CD4-positive, alpha-beta T cell treated with Interleukin-10 for 1 hour (primary cell): ENCODE measurements around the gene C19orf25.
A peak's percentile ranks its signal among the peaks of the same experiment; 100 is the strongest.
"Not testable (repeated sequence)": the region's sequence is repeated elsewhere in the genome, so short reads cannot be mapped to it uniquely, and the experiment has no call there.

Source experiments
- DNase-seq: peaks from one replicate; pipeline ENCODE4 v3.0.0-alpha.2; 2020

The C19orf25 gene

DNA sequence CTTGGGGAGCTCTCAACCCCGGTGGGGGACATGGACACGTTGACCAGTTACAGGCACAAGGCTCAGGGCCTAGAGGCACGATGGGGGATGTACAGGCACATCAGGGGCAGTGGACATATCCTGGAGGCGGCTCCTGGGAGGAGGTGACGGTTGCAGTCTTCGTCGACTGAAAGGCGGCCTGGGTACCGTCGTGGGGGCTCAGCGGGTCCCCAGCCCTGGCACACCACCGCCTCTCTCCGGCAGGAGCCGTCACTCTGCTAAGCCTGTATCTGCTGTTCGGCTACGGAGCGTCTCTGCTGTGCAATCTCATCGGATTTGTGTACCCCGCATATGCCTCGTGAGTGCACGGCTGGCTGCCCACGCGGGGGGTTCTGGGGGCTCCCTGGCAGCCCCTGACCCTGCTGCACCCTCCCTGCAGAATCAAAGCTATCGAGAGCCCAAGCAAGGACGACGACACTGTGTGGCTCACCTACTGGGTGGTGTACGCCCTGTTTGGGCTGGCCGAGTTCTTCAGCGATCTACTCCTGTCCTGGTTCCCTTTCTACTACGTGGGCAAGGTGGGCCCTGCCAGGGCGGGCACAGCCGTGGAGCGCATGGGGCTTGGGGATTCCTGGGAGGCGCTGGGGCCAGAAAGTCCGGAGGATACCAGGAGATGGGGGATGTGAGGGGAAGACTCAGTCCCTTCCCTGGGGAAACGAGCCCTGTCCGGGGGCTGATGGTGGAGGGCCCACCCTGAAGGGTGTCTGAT lies 16.2 kb upstream of the C19orf25 start:
- DNase-seq, result no peak

DNA sequence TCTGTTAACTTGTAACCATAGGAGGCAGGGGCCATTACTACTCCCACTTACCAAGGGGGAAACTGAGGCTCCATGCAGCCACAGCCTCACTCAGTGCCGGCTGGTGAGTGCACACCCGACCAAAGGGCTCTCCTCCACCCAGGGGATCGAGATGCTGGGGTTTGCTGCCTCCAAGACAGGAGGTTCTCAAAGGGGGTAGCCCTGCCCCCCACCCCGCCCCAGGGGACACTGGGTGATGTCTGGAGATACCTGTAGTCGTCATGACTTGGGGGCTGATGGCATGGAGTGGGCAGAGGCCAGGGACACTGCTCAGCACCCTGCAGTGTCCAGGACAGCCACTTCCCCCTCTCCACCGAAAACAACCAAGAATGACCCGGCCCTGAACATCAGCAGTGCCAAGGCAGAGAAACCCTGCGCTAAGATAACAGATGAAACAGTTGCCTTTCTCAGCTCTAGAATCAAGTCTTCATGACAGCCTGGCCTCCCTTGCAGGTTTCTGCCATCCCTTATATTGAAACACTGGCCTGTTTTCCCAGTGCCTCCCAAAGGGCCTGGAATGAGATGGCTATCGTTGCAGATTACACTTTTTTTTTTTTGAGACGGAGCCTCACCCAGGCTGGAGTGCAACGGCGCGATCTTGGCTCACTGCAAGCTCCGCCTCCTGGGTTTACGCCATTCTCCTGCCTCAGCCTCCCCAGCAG lies 15.2 kb upstream of the C19orf25 start:
- no peak for DNase-seq

DNA sequence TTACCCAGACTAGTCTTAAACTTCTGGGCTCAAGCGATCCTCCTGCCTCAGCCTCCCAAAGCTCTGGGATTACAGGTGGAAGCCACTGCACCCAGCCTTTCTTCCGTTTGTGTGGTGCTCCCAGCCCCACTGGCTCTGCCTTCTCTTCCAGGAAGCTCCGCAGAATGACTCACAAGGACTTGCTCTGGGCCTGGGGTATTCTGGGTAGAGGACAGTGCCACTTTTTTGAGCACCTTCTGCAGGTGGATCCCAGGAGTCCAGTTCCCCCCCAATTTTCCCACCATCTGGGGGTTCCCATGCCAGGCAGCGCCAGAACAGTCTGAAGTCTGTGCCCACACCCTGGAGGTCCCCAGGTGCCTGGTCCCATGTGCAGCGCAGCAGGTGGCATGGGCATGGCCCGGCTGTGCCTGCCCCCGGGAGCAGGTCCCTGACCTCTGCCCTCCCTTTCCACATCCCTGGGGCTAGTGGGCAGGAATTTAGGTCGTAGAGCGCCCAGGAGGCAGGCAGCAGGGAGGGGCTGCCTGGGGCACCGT lies 13.5 kb upstream of the C19orf25 start:
- no peak for DNase-seq

DNA sequence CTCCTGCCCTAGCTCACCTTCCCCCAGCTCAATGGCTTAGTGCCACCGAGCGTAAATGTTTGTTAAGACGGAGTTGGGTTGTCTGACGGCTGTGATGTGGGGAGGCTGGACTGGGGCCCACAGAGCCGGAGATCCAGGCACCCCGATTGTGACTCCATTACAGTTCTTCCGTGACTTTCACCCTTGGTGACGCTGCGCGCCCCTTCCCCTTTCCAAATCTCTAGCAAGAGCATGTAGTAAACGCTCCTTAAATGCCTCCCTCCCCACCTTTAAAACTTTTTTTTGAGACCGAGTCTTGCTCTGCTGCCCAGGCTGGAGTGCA lies 12.8 kb upstream of the C19orf25 start:
- DNase-seq, result no peak

DNA sequence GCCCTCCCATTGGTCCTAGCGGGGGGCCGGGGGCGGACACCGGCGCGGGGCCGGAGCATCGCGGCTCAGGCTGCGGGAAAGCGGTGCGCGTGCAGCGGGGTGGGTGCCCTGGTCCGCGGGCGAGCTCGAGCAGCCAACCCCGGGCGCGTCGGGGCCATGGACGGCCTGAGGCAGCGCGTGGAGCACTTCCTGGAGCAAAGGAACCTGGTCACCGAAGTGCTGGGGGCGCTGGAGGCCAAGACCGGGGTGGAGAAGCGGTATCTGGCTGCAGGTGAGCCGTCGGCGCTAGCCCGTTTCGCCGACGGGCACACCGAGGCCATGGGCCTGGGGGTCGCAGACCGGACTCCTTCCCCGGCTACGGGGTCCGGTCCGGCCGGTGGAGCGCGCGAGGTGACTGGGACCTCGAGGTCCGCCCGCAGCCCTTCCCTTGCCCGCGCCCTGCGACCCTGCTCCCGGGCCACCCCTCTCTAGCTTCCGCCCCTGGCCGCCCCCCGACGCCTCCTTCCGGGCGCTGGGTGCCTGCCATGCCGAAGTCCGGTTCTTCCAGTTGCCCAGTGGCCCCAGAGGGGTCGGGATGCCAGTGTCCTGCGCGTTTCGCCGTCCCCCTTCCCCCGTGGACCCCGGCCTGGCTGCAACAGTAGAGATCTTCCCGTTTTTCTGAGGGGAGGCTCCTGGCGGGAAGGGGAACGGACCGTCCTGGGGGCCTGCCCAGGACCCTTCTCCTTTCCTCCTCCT lies 12.3 kb upstream of the C19orf25 start, which contains the start of gene REEP6:
Gene REEP6, plus strand, starts transcription at position 68 of the 735 bp plus-strand sequence. Its CDS starts 89 bp downstream, at position 157.
- no peak for DNase-seq

DNA sequence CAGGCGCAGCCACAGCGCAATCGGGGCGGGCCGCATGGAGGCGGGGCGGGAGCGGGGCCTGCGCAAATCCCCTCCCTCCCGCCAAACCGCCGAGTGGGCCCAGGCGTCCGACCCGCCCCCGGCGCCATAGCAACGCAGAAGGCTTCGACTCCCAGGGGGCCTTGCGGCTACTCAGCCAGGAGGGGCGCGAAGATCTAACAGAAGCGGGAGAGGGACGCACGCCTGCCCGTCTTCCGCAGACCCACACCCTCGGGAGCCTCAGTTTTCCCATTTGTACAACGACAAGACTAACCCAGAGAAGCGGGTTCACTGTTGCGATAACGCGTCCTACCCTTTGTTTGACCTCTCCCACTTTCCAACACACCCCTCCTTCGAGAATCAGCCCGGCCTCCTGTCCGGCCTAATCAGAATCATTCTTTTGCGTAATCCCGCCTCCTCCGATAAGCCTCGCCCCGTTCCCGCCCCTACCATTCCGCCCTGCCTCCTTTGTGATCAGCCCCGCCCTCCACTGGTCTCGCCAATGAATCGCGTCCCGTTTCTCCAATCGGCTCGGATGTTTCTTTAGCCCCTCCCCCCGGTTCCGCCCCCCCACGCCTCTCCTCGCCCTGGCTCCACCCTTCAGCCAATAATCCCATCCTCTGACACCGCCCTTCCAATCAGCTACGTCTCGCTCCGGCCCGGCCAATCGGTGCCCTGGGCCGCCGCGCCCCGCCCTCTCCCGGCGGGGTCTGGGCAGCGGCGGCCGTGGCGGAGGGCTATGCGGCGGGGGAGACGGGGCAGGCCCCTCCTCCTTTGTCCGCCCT lies 11.5 kb upstream of the C19orf25 start, which contains the start of gene PCSK4:
Gene PCSK4, minus strand, starts transcription at position 40 of the 803 bp plus-strand sequence. Its CDS starts 4 bp downstream, at position 36.
- DNase-seq, result peak; percentile 99

DNA sequence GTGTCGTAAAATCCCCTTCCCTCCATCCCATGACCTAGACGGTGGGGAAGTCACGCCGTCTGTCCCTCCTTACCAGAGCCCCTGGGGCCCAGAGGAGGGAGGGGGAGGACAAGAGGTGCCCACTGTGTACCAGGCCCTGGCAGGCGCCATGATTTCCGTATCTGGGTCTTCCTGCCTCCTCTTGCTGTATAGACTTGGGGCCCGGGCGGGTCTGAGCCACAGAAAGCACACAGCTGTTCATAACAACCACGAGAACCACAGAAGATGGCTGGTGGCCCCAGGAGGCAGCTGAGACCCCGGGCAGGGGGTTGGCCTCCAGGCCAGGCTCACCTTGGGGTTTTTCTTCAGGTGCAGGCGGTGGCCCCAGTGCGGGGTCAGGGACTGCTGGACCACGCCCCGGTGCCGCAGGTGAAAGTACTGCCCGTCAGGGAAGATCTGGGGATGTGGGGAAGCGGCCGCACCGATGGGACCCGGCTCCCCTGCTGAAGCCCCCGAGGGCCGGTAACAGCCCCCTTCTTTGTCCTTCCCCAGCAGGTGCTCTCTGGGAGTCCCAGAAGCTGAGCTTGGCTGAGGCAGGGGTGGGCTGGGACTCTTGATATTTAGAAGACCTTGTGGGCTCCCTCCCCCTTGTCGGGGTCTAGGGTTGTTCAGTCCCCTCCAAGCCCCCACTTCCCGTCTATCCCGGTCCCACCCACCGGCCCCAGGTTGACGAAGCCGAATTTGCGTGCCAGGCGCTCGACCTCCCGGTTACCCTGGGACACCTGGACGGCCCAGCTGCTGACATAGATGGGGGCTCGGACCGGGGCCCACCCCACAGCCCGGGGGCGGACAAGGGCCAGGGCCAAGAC lies 10.7 kb upstream of the C19orf25 start:
- DNase-seq, result no peak

DNA sequence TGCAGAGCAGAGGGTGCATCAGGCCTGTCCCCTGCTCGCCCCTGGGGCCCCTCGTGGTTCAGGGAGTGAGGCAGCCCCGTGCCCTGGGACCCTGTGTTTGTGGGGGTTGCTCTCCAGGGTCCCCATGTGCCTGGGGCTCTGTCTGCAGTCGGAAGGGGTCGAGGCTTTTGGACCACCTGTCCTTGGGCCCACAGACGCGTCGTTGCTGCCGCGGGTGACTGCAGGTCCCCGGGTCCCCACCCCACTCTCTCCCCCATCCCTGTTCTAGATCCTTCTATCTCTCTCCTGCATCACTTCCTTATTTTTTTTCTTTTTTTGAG lies 9.2 kb upstream of the C19orf25 start:
- no peak for DNase-seq

DNA sequence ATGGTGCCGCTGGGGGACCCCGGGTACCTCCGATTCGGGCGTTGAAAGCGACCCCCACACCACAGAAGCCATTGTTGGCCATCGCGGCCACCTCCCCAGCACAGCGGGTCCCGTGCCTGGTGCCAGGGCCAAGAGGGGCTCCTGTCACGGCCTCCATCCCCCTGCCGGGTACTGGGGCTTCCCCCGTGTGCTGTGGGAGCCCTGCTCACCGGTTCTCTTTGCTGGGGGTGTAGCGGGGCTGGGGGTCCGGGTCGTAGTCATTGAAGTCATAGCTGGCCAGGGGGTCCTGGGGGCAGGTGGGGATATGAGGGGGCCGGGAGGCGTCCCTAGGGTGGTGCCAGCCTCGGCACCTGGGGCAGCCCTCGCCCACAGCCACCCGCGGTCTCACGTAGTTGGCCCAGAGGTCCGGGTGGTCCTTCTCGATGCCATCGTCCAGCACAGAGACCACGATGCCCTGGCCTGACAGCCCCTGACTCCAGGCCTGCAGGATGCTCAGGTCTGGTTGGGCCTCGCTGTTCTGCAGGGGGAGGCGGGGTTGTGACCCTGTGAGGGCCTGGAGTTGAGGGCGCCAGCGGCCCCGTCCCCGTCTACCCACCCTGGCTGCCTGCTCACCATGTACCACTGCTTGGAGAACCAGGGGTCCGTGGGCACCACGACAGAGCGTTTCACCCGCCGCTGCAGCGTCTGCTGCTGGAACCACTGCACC lies 8.7 kb upstream of the C19orf25 start:
- no peak for DNase-seq

DNA sequence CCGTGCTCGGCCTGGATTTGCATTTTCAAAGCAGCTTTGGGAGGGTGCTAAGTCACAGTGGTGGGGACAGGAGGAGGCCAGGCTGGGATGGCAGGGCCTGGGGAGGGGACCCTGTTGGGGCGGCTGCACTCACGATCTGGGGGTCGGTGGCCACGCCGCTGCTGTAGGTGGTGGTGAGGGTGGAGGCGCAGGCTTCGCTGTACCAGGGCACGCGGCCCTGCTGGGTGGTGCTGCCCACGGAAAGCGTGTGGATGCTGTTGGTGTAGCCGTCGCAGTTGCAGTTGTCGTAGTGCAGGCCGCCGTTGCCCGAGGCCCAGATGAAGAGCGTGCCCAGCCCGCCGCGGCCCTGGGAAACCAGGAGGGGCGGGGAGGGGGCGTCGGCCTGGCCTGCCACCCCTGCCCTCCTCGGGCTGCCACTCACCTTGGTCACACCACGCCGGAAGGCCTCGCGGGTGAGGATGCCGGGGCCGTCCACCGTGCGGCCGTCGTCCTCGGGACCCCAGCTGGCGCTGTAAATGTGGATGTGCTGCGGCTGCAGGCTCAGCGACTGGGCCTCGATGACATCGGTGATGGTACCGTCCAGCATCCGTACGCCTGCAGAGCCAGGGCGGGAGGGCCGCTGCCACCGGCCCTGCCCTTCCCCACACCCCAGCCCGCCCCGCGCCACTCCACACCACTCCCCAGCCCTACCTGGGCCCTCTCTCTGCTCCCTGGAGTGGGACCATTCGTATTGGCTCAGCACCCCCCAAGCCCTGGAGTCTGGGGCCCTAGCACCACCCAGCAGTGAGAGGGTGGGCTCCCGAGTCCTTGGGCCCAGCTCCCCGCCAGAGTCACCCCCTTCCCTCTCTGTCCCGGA lies 7.9 kb upstream of the C19orf25 start:
- DNase-seq, result no peak

DNA sequence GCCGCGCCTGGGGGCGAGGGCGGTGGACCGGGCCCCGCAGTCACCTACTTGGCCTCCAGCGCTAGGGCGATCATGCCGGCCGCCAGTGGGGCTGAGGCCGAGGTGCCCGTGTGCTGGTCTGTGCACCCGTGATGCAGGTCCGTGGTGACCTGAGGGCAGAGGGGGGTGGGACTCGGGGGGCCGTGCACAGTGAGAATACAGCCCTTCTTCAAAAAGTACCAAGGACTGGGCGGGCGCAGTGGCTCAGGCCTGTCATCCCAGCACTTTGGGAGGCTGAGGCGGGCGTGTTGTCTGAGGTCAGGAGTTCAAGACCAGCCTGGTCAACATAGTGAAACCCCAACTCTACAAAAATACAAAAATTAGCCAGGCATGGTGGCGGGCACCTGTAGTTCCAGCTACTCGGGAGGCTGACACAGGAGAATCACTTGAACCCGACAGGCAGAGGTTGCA lies 5.0 kb upstream of the C19orf25 start:
- no peak for DNase-seq

DNA sequence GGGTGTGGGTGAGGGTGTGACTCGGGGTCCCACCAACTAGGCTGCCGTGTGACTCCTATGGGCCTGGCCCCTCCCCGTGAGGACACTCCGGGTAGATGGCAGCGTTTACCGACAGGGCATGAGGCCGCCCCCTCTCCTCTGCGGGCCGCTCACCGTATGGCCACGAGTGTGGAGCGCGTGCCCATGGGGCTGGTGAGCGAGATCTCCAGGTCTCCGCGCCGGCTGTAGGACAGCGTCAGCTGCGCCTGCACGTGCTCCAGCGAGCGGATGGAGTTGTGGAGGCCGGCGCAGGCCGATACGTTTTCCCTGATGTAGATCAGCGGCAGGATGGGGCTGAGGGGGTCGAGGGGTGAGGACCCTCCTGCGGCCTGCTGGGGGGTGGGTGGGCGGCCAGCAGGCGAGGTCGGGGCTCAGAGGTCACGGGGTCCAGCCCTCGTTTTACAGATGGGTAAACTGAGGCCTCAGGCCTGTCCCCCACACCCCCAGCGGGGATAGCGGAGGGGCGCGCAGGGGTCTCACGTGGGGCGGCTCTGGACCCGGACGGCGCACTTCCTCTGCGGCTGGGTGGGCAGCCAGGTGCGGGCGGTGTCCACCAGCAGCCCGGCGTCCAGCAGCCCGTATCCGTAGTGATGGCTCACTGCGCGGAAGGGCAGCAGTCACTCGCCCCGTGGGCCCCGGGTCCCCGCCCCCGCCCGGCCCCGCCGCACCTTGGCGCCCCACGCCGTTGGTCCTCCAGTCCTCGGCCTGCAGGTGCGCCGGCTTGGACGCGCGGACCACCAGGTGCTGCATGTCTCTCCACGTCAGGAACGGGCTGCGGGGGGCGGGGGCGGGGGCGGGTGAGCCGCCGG lies 4.3 kb upstream of the C19orf25 start:
- no peak for DNase-seq

DNA sequence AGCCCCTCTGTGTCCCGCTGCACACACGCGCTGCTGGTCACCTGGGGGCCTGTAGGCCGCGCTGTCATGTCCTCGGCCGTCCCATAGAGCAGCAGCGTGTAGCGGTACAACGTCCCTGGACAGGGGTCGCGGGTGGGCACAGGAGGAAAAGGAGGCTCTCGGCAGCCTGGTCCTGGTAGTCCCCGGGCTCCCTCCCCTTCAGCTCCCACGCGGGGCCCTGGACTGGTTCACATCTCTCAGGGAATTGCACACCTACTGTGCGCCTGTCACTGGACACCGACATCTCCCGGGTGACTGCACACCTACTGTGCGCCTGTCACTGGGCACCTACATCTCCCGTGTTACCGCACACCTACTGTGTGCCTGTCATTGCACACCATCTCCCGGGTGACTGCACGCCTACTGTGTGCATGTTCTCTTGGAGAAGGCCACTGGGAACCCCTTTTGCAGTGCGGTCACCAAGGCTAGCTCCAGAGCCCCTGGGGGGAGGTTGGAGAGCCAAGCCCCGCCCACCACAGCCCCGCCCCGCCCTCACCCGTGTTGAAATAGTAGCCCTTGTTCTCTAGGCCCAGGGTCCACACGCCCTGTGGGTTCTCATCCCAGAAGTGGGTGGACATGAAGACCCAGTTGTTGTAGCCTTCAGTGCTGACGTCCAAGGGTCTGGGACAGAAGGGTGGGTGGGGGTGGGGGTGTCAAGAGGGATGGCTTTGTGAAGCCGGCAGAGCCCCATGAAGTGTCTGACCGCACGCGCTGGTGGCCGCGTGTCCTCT lies 3.5 kb upstream of the C19orf25 start:
- DNase-seq, result no peak

DNA sequence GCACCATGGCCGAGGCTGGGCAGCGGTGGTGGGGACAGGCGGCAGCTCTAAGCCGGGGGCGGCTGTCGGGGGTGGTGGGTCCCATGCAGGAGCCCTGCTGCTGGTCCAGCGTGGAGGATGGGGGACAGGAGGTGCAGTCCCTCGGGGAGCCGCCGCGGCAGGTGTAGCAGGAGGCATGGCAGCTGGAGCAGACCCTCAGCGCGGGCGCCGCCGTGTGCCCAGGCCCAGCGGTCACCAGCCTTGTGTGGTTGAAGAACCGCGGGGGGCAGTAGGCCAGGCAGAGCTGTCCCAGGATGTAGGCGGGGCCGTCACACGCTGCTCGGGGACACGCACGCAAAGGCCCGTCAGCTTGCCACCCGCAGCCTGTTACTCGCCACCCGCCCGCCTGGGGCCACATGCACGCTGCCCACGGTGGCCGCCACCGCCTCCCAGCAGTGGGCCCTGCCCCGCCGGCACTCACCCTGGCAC lies 2.9 kb upstream of the C19orf25 start:
- no peak for DNase-seq

DNA sequence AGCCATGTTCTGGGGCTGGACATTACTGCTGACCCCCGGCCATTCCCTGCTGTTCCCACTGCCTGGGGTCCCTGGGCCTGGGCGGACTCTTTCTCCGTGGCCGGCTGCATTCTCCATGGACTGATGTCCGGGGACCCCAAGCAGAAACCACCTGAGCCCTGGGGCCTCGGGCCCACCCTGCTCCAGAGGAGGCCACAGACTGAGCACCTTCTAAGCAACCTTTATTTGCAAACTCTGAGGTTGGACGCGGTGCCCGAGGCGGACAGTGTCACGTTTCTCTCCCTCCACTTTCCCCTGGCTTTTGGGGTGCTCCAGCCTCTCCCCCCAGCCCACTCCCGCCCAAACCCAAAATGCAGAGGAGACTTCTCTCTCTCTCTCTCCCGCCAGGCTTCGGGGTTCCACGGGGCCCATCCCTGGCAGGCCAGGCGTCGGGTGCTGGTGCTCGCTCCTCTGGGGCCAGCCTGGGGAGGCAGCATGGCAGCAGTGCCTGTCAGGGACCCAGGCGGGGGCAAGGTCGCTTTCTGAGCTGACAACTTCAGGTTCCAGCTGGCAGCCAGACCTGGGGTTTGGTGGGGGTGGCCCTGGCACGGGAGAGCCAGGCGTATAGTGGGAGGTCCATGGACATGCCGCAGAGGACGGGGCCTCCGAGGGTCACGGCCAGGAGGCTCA lies 2.3 kb upstream of the C19orf25 start:
- DNase-seq, result no peak

DNA sequence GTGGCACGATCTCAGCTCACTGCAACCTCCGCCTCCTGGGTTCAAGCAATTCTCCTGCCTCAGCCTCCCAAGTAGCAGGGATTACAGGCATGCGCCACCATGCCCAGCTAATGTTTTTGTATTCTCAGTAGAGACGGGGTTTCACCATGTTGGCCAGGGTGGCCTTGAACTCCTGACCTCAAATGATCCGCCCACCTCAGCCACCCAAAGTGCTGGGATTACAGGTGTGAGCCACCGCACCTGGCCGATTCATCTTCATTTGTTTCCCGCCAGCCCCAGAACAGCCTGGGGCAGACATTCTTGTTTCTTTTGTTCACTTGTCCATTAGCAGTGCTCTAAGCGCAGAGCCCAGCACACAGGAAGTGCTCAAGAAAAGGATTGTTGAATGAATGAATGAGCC lies 2.0 kb downstream of the C19orf25 start:
- DNase-seq, result not testable (repeated sequence)

DNA sequence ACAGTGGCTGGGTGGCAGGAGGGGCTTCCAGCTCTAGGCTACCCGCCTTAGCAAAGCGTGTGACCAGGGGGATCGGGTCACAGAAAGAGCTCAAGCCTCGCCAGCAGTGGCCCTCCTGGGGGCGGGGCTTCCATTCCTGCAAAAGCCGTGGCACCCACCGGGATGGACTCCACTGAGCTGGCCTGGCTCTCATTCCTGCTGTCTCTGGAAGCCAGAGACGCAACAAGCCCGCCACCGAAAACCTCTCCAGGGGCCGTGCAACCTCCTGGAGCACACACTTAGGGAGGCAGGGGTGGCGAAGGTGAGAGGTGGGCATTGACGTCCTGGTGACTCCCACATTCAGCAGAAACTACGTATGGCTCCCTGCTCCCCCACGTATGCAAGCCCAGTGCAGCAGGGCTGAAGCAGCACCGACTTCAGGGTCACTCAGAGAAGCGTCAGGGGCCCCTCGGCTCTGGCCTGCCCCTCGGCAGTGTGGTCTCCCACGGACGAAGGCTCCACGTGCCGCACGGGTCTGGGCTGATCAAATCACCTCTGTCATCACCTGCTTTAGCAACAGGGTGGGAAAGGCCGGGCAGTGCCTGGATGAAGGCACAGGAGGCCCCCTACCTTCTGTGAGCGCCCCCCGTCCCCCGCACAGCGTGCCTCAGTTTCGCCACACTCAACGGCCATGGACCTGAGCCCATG lies 3.1 kb downstream of the C19orf25 start:
- DNase-seq, result no peak
